IMR-90 (cell line): Measurements from ENCODE around the gene ADAMTSL1. TPM values are rescaled to one million over a fixed set of nuclear protein-coding genes. Genes with fewer than 3 reads are reported as not detected.

Experiments
- ATAC-seq: fragments of 200-7000 bp; cut with Tn5 transposase; 2 replicates; pipeline ENCODE4 v1.9.1; 2020; ENCODE audit warnings: low read depth, mild to moderate bottlenecking, moderate library complexity
- BruUV-seq: library from RNA; stranded (reverse); fragments of 400-500 nt; replicated peaks from 2 replicates; lab custom pipeline; 2021; lab: Mats Ljungman, UMichigan
- CTCF ChIA-PET: fragments of 300-600 bp; formaldehyde crosslinking; extraction: SDS; loops from one replicate; lab custom pipeline; 2021; ENCODE audit warnings: antibody characterized with exemption; lab: Yijun Ruan, JAX
- POLR2A ChIA-PET: fragments of 300-600 bp; sonication (Branson Sonifier 250); formaldehyde crosslinking; loops from one replicate; lab custom pipeline; 2022; ENCODE audit warnings: antibody characterized with exemption; ENCODE audit not compliant: unreplicated experiment; lab: Charles Lee
- DNase-seq: peaks from one replicate; pipeline ENCODE4 v3.0.0; 2013
- H2AFZ ChIP-seq: replicated peaks from 2 replicates; pipeline ENCODE3; 2013; ENCODE audit warnings: low read length, mild to moderate bottlenecking; ENCODE audit not compliant: poor library complexity
- H2AK5ac ChIP-seq: 2 replicates; pipeline ENCODE4 v1.6.1; 2013; ENCODE audit warnings: low read depth, low read length, inconsistent platforms
- H2AK9ac ChIP-seq: replicated peaks from 2 replicates; pipeline ENCODE3; 2013; ENCODE audit warnings: mild to moderate bottlenecking, low read depth, low read length, moderate library complexity; ENCODE audit not compliant: poor library complexity
- H2BK120ac ChIP-seq: 2 replicates; pipeline ENCODE4 v1.6.1; 2013; ENCODE audit warnings: low read depth, low read length, inconsistent platforms
- H2BK15ac ChIP-seq: 3 replicates; pipeline ENCODE4 v1.6.1; 2013; ENCODE audit warnings: low read depth, low read length, inconsistent platforms
- H2BK20ac ChIP-seq: 2 replicates; pipeline ENCODE4 v1.6.1; 2013; ENCODE audit warnings: low read depth, mild to moderate bottlenecking, inconsistent platforms, low read length, moderate library complexity
- H2BK5ac ChIP-seq: 2 replicates; pipeline ENCODE4 v1.6.1; 2013; ENCODE audit warnings: mild to moderate bottlenecking, low read depth, low read length, inconsistent platforms; ENCODE audit not compliant: poor library complexity, severe bottlenecking
- H3K14ac ChIP-seq: replicated peaks from 2 replicates; pipeline ENCODE4 v1.6.1; 2013; ENCODE audit warnings: low read depth, low read length, inconsistent platforms
- H3K18ac ChIP-seq: 2 replicates; pipeline ENCODE4 v1.6.1; 2013; ENCODE audit warnings: low read depth, low read length, control low read depth
- H3K23ac ChIP-seq: 2 replicates; pipeline ENCODE4 v1.6.1; 2013; ENCODE audit warnings: low read depth, low read length, inconsistent platforms
- H3K27ac ChIP-seq: 2 replicates; pipeline ENCODE4 v1.5.1; 2013; ENCODE audit warnings: mild to moderate bottlenecking, control low read depth, low read length; ENCODE audit not compliant: insufficient read depth
- H3K27me3 ChIP-seq: 2 replicates; pipeline ENCODE4 v1.6.1; 2013; ENCODE audit warnings: low read length; ENCODE audit not compliant: control insufficient read depth, insufficient read depth
- H3K36me3 ChIP-seq: 2 replicates; pipeline ENCODE4 v1.6.1; 2013; ENCODE audit warnings: low read length, mixed read lengths; ENCODE audit not compliant: control insufficient read depth, insufficient read depth
- H3K4ac ChIP-seq: 2 replicates; pipeline ENCODE4 v1.6.1; 2013; ENCODE audit warnings: low read depth, low read length, inconsistent platforms
- H3K4me1 ChIP-seq: 2 replicates; pipeline ENCODE4 v1.6.1; 2013; ENCODE audit warnings: low read length, mixed read lengths; ENCODE audit not compliant: control insufficient read depth, insufficient read depth
- H3K4me2 ChIP-seq: 2 replicates; pipeline ENCODE4 v1.6.1; 2013; ENCODE audit warnings: low read depth, mild to moderate bottlenecking, control low read depth, low read length, moderate library complexity
- H3K4me3 ChIP-seq: 2 replicates; pipeline ENCODE4 v1.5.1; 2013; ENCODE audit warnings: low read depth, mild to moderate bottlenecking, control low read depth, low read length, moderate library complexity; ENCODE audit not compliant: insufficient read depth
- H3K56ac ChIP-seq: 2 replicates; pipeline ENCODE4 v1.6.1; 2013; ENCODE audit warnings: low read length, inconsistent platforms; ENCODE audit not compliant: insufficient read depth; ENCODE audit errors: extremely low read depth
- H3K79me1 ChIP-seq, 2 experiments: 2 replicates each; pipeline ENCODE4 v1.6.1; 2013; ENCODE audit warnings: low read length in 2 of 2, inconsistent platforms in 1 of 2, low read depth in 1 of 2
- H3K9ac ChIP-seq: 2 replicates; pipeline ENCODE4 v1.6.1; 2013; ENCODE audit warnings: low read depth, low read length, control low read depth
- H3K9me1 ChIP-seq: 2 replicates; pipeline ENCODE4 v1.6.1; 2013; ENCODE audit warnings: low read length, inconsistent platforms; ENCODE audit not compliant: insufficient read depth
- H3K9me3 ChIP-seq: 2 replicates; pipeline ENCODE4 v1.6.1; 2013; ENCODE audit warnings: low read length; ENCODE audit not compliant: control insufficient read depth, insufficient read depth
- H4K20me1 ChIP-seq: 2 replicates; pipeline ENCODE4 v1.6.1; 2013; ENCODE audit warnings: low read length, inconsistent platforms; ENCODE audit not compliant: insufficient read depth
- H4K5ac ChIP-seq: 2 replicates; pipeline ENCODE4 v1.6.1; 2013; ENCODE audit warnings: mild to moderate bottlenecking, low read depth, low read length, control low read depth
- H4K8ac ChIP-seq, 2 experiments: 2 replicates each; pipeline ENCODE4 v1.6.1; 2013; ENCODE audit warnings: low read depth in 2 of 2, low read length in 2 of 2, control low read depth in 1 of 2, inconsistent platforms in 1 of 2
- H4K91ac ChIP-seq: 2 replicates; pipeline ENCODE4 v1.6.1; 2013; ENCODE audit warnings: low read depth, low read length, inconsistent platforms; ENCODE audit not compliant: insufficient read depth
- BHLHE40 ChIP-seq: fragments of 150-350 bp; IDR thresholded peaks from 2 replicates; pipeline ENCODE4 v1.6.1; 2016; ENCODE audit warnings: mild to moderate bottlenecking, low read depth, low read length
- CEBPB ChIP-seq: IDR thresholded peaks from 2 replicates; pipeline ENCODE4 v1.6.1; 2012; ENCODE audit warnings: low read depth, low read length, improper control_type of control experiment
- CHD1 ChIP-seq: IDR thresholded peaks from 2 replicates; pipeline ENCODE4 v1.6.1; 2012; ENCODE audit warnings: low read depth, low read length, improper control_type of control experiment
- FOS ChIP-seq: fragments of 150-350 bp; IDR thresholded peaks from 2 replicates; pipeline ENCODE4 v1.6.1; 2016; ENCODE audit warnings: low read depth, low read length
- NFE2L2 ChIP-seq: fragments of 150-350 bp; IDR thresholded peaks from 2 replicates; pipeline ENCODE4 v1.6.1; 2016; ENCODE audit warnings: low read depth, mild to moderate bottlenecking, low read length
- POLR2A ChIP-seq: IDR thresholded peaks from 2 replicates; pipeline ENCODE4 v1.6.1; 2012; ENCODE audit warnings: mild to moderate bottlenecking, low read depth, low read length
- RAD21 ChIP-seq: IDR thresholded peaks from 2 replicates; pipeline ENCODE4 v1.6.1; 2012; ENCODE audit warnings: low read length, improper control_type of control experiment
- RCOR1 ChIP-seq: IDR thresholded peaks from 2 replicates; pipeline ENCODE4 v1.6.1; 2012; ENCODE audit warnings: mild to moderate bottlenecking, low read length, improper control_type of control experiment; ENCODE audit not compliant: insufficient replicate concordance
- RFX5 ChIP-seq: IDR thresholded peaks from 2 replicates; pipeline ENCODE4 v1.8.0; 2012; ENCODE audit warnings: low read depth, mild to moderate bottlenecking, low read length, moderate library complexity
- SMC3 ChIP-seq: fragments of 150-350 bp; IDR thresholded peaks from 2 replicates; pipeline ENCODE4 v1.6.1; 2016; ENCODE audit warnings: low read depth, mild to moderate bottlenecking, antibody characterized with exemption, low read length, moderate library complexity
- WGBS, 2 experiments: methylation state at CpG; one replicate each; pipeline versions ENCODE4 v1.1.5 to v1.1.7; 2013; ENCODE audit warnings: missing lambda C conversion rate in 2 of 2; ENCODE audit not compliant: insufficient read length in 1 of 2; ENCODE audit errors: extremely low coverage in 2 of 2; 5-methylcytosine and 5-hydroxymethylcytosine counted together
- dilution Hi-C: fragments of 300-500 bp; cut with HindIII; formaldehyde crosslinking; loops from one replicate; pipeline ENCODE4 v1.14.3; 2018; ENCODE audit warnings: low sequenced_read_pairs; ENCODE audit not compliant: unreplicated experiment
- in situ Hi-C: fragments of 300-500 bp; cut with MboI; formaldehyde crosslinking; loops from 3 replicates; pipeline ENCODE4 v1.14.3; 2019; ENCODE audit warnings: low sequenced_read_pairs, inconsistent platforms, mixed read lengths
- intact Hi-C: fragments of 100-400 bp; cut with micrococcal nuclease; formaldehyde crosslinking; loops from 2 replicates; pipeline ENCODE4 v1.10.0; 2022
- polyA plus RNA-seq, 3 experiments: library from polyadenylated mRNA; depleted of rRNA; stranded (reverse); fragments of >200 nt; gene quantifications; 2 replicates each; pipeline ENCODE4 v1.2.3, GENCODE V29; 2012; ENCODE audit warnings: low replicate concordance in 1 of 3
- total RNA-seq: library from RNA; depleted of rRNA; stranded (reverse); fragments of >200 nt; gene quantifications from 2 replicates; pipeline ENCODE4 v1.2.3, GENCODE V29; 2012

The ADAMTSL1 gene
- total and polyA plus RNA-seq, 2 of the 4 experiments (the other 2 are of a cell fraction), result 38.2 to 62.2 TPM

DNA sequence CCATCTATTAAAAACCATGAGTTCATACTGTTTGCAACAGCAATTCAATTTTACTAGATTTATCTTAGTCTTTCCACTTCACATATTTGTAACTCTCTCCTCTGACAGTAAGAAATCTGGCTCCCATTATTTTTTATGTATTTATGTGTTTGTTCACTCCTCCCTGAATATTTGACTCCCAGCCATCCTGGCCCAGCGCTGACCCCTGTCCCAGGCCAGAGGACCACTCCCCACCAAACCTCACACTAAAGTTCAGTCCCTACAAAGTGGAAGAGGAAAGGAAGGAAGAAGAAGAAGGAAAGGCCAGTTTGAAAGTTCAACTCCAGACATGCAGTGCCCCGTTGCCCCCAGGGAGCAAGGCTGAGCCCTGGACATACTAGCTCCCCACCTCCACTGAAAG is 271.8 kb downstream of the ADAMTSL1 start:
- no peak overlapping the region for H3K9ac ChIP-seq
- H4K5ac ChIP-seq, result no peak overlapping the region
- H2BK120ac ChIP-seq, result no peak overlapping the region
- ATAC-seq (no peak), DNase-seq (no peak)
- no peak overlapping the region for H2AK5ac ChIP-seq
- no peaks in the 10 kb centered on the region for H3K79me1 ChIP-seq
- H2BK20ac ChIP-seq, result no peak overlapping the region
- no peak overlapping the region for H2BK5ac ChIP-seq
- no peak overlapping the region for H2AFZ ChIP-seq
- no TSS peak for BruUV-seq
- no peak overlapping the region for H3K14ac ChIP-seq
- no peak overlapping the region for H4K91ac ChIP-seq
- H3K4me3 ChIP-seq, result no peak overlapping the region
- H4K8ac ChIP-seq, result no peak overlapping the region
- H4K20me1 ChIP-seq, result no peaks in the 10 kb centered on the region
- intact Hi-C loops (no loop called here), in situ Hi-C loops (no loop called here), dilution Hi-C loops (no loop called here)
- no peaks in the 10 kb centered on the region for H3K27me3 ChIP-seq
- no peak overlapping the region for H3K18ac ChIP-seq
- H3K23ac ChIP-seq, result no peak overlapping the region
- ChIA-PET POLR2A (no interaction called here), CTCF (no interaction called here)
- WGBS, 2 experiments, result no CpG with 5 or more reads among the region's 2 CpGs
- H3K4ac ChIP-seq, result no peak overlapping the region
- H3K27ac ChIP-seq, result no peak overlapping the region
- no peaks in the 10 kb centered on the region for H3K9me3 ChIP-seq
- H2AK9ac ChIP-seq, result no peak overlapping the region
- no peaks in the 10 kb centered on the region for H3K36me3 ChIP-seq
- no peak overlapping the region for H2BK15ac ChIP-seq
- H3K56ac ChIP-seq, result no peak overlapping the region
- peaks cover 8% of the 10 kb centered on the region for H3K9me1 ChIP-seq
- H3K4me2 ChIP-seq, result no peak overlapping the region
- TF ChIP-seq CEBPB, result no peak
- no peak for TF ChIP-seq RCOR1
- no peak for TF ChIP-seq FOS
- TF ChIP-seq RFX5, result no peak
- TF ChIP-seq NFE2L2, result no peak
- no peak for TF ChIP-seq SMC3
- no peak for TF ChIP-seq CHD1
- TF ChIP-seq BHLHE40, result no peak
- no peak for TF ChIP-seq RAD21
- no peak for TF ChIP-seq POLR2A
- peaks cover 10% of the 10 kb centered on the region for H3K4me1 ChIP-seq
